HG03558 (cell line): Measurements from ENCODE around the gene ACSM3.
"Not testable (repeated sequence)": the region's sequence is repeated elsewhere in the genome, so short reads cannot be mapped to it uniquely, and the experiment has no call there.

Experiments used
- ATAC-seq: cut with Tn5 transposase; IDR thresholded peaks from one replicate; pipeline ENCODE4 v1.9.1; 2021; ENCODE audit warnings: moderate number of reproducible peaks; ENCODE audit not compliant: unreplicated experiment; ENCODE audit errors: extremely low read depth

ACSM3 gene

DNA sequence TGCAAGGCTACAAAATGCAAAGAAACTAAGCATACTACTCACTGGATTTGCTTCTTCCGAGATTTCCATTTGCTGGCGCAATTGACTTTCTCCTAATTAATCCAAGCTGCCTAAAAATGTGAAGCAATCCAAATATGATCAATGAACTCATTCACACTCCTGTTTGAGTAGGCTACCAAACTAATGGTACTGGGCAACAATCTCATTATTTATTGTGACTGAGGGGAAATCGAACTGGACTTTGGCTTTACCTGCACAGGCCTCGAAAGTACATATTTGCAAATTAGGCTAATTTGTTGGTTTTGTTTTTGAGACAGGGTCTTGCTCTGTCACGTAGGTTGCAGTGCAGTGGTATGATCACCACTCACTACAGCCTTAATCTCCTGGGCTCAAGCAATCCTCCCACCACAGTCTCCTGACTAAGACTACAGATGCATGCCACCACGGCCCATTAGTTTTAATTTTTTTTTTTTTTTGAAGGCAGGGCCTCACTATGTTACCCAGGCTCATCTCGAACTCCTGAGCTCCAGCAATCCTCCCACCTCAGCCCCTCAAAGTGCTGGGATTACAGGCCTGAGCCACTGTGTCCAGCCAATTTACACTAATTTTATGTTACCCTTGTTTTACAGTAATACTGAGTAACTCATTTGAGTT is 39.9 kb downstream of the ACSM3 start:
- ATAC-seq: no peak

DNA sequence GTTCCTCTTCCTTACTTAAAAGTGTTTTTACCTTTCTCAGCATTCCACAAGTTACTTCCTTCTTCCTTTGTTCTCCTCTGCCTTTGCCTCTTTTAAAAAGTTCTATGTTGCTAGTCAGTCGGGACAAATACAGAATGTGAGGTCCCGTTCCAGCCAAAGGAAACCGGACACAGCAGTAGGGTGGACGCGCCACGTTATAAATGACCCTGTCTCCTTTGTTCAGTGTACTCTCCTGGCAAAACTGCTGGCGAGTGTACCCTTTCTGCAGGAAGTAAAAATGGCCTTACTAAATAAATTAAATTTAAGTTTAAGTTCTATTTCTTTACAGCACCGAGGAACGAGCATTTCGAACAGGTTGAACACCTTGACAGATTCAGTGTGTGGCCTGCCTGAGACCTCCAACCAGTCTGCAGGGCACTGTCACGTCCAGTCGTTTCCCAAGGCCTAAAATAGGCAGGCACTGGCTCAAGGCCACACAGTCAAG is 41.9 kb downstream of the ACSM3 start:
- not testable (repeated sequence) for ATAC-seq

DNA sequence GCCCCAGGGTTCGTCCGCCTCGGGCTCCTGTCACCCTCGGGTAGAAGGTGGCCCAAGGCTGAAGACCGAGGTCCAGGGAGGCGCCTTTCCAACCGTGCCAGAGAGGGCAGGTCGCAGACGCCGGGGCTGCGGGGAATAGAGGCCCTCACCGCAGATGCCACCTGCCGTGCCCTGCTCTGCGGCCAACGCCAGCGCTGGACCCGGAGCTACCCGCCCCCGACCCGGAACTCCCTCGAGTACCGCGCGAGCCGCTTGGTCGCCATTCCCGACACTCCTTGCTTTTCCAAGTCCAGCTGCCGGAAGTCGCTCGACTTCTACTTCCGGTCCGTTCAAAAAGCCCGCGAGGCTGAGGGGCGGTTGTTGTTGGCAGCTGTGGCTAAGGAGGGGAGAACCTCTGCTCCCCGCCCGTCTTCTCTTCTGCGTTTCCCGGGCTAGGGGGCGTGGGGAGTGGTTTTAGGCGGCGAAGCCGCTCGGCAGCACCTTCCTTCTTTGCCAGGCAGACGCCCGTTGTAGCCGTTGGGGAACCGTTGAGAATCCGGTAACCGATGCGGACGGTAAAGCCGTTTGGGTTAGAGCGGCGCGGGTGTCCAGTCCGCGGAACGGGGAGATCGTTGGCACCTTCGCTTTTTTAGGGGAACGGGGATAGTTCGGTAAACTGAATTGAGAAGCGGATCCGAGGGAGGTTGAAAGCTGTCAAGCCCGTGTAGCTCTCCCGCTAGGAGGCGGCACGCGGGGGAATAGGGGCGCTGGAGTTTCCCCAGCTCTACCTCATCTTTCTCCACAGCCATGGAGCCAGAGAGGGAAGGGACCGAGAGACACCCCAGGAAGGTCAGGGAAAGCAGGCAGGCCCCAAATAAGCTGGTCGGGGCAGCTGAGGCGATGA is 42.6 kb downstream of the ACSM3 start, which contains the start of the genes ERI2 and REXO5:
Gene ERI2, minus strand, starts transcription at position 305 of the 883 bp plus-strand sequence. Its CDS starts 42 bp downstream, at position 263.
Gene REXO5, plus strand, starts transcription at position 360 of the 883 bp plus-strand sequence. Its CDS starts 427 bp downstream, at position 787.
- peak; percentile 53 for ATAC-seq

DNA sequence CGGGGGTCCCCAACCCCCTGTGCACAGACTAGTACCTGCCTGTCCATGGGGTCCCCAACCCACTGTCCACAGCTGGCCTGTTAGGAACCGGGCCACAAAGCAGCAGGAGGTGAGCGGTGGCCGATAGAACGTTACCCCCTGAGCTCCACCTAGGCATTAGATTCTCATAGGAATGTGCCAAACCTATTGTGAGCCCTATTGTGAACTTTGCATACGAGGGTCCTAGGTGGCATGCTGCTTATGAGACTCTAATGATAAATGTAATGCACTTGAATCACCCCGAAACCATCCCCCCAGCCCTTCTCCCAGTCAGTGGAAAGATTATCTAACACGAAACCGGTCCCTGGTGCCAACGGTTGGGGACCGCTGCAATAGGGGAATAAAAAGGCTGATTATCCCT is 44.0 kb downstream of the ACSM3 start:
- no peak for ATAC-seq

DNA sequence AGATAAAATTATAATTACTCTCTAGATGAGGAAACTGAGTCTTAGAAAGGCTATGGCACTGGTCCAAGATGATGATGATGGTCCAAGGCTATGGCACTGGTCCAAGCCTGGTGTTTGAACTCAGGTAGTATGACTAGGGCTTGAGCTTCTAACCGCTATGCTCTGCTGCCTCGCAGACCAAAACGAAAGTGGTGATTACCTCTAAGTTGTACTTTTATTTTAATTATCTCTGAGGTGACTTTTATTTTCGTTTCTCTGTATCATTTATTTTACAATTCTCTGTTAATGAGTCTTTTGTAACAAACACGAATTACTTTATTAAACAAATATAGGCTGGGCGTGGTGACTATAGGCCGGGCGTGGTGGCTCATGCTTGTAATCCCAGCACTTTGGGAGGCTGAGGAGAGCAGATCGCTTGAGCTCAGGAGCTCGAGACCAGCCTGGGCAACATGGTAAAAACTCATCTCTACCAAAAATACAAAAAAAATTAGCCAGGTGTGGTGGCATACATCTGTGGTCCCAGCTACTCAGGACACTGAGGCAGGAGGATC is 48.1 kb downstream of the ACSM3 start:
- no peak for ATAC-seq

DNA sequence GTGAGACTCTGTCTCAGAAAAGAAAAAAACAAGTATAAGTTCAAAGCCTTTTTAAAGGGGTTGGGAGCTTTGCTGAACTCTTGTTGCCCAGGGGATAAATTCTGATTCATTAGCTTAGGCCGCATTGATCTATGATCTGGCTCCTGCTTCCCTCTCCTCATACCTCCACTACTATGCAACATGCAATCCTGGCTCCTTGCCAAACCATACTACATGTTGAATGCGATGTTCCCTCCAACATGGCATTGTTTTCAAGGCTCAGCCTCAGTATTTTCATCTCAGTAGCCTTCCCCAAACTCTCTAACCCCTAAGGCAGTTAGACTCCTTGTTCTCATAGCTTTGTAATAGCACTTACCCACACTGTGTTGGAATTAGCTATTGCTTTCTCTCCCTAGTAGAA is 48.7 kb downstream of the ACSM3 start:
- ATAC-seq: no peak

DNA sequence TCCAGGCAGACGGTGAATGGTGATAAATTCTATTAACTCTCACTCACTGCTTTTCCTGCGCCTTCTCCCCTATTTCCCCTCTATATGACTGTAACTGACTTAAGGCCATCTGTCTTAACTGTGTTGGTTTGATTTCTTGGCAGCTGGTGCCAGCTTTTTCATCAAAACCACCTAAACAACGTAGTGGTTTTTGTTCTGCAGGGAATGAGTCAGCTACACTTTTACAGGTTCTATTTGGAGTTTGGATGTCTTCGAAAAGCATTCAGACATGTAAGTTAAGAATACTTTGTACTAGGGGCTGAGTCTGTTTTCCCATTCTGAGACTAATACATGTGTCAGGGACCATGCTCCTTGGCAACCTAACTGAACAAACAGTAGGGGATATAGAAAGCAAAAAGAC is 51.0 kb downstream of the ACSM3 start:
- no peak for ATAC-seq

DNA sequence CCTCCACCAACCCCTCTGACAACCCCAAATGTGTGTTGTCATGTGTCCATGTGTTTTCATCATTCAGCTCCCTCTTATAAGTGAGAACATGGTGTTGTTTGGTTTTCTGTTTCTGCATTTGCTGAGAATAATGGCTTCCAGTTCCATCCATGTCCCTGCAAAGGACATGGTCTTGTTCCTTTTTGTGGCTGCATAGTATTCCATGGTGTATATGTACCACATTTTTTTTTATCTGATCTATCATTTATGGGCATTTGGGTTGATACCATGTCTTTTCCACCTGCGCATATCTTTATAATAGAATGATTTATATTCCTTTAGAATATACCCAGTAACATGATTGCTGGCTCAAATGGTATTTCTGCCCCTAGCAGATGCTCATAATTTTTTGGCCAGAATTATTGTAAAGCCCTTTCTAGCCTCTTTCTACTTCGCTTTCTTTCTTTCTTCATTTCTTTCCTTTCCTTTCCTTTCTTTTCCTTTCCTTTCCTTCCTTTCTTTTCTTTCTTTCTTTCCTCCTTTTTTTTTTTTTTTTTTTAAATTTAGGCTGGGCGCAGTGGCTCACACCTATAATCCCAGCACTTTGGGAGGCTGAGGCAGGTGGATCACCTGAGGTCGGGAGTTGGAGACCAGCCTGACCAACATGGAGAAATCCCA is 55.2 kb downstream of the ACSM3 start:
- no peak for ATAC-seq

DNA sequence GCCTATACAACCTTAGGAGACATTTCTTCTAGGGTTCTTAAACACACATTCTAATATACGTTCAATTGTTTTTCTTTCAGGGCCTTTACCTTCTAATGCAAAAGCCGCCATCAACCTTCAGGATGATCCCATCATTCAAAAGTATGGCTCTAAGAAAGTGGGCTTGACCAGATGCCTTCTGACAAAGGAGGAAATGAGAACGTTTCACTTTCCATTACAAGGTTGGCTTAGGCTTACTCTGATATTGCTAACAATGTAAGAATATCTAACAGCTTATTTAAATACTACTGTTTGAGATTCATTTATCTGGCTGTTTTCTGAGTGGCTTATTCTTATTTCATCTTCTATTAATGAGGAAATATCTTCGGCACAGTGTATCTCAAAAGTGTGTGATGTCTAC is 57.9 kb downstream of the ACSM3 start:
- ATAC-seq: no peak

DNA sequence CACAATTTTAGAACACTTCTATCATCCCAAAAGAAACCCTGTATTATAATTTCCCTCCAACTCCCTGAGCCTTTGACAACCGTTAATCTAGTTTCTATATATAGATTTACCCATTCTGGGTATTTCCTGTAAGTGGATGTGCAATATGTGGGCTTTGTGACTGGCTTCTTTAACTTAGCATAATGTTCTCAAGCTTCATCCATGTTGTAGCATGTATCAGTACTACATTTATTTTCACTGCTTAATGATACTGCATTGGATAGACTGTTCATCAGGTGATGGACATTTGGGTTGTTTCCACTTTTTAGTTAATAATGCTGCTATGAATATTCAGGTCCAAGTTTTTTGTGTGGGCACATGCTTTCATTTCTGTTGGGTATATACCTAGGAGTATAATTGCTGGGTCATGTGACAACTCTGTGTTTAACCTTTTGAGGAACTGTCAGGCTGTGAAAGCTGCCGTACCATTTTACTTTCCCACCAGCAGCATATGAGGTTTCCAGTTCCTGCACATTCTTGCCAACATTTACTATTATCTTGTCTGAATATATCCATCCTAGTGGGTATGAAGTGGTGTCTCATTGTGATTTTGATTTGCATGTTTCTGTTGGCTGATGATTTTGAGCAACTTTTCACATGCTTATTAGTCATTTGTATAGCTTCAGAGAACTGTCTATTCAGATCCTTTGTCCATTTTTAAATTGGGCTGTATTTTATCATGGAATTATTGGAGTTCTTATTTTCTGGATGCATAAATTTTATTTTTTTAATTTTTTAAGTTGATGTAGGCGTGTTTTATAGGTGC is 58.9 kb downstream of the ACSM3 start:
- no peak for ATAC-seq

DNA sequence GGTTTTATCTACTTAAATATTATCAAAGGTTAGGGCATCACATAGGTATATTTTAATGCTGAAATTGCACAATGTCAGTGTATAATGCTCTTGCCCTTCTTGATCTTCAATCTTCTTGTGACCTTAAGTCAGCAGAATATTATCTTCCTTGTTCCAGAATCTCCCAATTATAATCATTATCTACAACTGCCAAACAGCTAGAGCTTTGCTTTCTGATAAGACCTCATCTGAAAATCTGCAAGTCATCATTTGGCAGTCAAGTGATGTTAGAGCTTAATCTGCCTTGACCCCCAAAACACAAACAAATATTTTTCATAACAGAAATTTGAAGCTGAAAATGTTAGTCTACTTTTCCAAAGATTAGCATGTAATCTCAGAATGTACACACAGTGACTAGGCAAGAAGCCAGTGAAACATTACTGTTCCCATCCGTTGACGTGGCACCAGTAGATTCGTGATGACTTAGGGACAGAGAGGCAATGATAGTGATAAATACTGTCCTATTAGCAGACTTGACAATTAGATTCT is 62.3 kb downstream of the ACSM3 start:
- no peak for ATAC-seq

DNA sequence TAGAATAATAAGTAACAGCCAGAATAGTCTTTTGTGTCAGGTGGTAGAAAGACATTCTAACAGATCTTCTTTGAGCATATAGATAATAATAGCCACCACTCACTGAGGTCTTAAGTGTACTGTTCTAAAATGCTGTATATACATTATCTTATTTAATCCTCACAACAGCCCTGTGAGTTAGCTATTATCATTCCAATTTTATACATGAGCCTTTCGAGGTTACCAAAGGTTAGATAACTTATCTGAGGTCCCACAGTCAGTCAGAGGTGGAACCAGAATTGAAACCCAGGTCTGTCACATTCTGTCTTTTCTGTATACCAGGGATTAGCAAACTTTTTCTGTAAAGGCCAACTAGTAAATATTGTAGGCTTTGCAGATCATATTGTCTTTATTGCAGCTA is 65.7 kb downstream of the ACSM3 start:
- ATAC-seq: no peak

DNA sequence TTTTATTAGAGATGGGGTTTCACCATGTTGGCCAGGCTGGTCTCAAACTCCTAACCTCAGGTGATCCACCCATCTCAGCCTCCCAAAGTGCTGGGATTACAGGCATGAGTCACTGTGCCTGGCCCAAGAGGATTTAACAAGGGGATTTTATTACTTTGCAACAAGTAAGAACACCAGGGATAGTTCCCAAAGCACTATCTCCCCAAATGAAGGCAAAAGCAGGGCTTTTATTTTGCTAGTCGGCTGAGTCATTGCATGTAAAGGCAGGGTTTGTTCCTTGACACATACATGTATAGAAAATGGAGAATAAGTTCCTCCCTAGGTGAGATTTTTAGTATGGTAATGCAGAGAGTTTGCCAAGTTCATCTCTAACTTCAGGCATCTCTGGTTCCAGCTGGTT is 66.6 kb downstream of the ACSM3 start:
- ATAC-seq: no peak

DNA sequence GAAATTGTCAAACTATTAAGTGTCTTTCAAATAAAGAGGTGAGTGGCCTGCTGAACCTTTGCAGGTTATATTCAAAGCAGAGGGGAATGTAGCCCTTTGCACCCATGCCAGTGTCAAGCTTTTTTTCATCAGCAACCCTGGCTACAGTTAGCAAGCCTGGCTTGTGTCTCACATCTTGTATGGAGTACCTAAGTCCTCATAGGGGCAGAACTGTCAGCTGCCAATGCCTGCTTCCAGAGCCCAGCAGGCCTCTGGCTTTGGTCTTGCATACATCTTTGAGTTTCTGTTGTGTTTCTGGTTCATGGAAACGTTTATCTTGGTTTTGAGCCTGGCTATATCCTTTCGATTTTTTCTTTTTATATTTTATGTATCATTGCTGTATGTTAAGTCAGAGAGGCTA is 69.3 kb downstream of the ACSM3 start:
- ATAC-seq: no peak

DNA sequence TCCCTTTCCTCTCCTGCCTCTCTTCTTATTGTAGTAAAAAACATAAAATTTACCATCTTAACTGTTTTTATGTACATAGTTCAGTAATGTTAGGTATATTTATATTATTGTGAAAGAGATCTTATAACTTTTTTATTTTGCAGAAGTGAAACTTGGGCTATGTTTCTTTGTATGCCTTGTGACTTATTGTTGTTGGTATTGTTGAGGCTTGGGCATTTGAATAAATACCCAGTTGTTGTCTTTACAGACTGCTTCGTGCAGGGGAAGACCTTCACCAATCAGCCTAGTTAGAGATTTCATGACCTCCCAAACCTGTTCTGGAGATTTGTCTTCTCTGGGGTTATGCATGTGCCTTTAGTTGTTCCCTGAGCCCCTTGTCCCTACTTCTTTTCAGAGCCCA is 74.4 kb downstream of the ACSM3 start:
- ATAC-seq: no peak

DNA sequence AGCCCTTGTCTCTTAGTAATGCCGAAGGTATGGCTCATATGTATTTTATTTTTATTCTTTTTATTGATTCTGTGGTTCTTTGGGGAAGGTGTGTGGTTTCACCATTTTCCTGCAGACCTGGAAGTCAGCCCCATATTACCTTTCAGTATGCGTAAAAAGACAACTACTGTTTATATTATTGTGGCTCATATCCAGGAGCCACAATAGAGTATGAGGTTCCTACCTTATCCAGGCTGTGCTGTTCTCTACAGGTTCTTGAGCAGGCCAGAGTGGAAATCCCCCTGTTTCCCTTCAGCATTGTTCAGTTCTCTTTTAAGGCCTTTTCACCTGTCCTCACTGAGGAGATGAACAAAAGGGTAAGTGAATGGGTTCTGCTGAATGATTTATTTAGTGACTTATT is 75.7 kb downstream of the ACSM3 start:
- no peak for ATAC-seq

DNA sequence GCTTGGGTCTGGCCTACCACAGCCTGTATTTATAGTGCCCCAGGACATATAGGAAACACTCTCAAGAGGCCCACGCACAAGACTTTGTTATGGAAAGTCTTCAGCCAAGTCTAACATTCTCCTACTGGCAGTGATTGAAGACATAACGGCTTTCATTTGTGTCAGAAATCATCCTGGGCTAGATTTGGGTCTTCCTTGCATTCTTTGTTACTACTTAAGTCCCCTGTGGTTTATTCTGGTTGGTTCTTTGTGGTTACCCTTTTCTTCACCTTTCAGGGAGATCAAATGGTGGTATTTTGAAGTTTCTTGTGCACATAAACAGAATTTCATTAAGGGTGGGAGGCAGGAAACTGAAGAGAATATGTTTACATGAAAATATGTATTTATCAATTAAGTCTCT is 80.2 kb downstream of the ACSM3 start:
- ATAC-seq: no peak

DNA sequence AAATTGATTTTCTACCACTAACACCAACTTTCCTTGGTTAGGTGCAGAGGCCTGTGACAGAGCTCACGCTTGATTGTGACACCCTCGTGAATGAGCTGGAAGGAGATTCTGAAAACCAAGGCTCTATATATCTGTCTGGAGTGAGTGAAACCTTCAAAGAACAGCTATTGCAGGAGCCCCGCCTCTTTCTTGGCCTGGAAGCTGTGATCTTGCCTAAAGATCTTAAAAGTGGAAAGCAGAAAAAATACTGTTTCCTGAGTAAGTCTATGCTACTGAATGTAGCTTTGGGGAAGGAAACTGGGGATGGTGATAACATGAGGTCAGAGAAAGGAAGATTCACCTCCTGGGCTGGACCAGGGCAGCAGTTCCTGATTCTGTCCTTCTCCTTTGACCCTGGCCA is 80.8 kb downstream of the ACSM3 start:
- ATAC-seq: no peak

DNA sequence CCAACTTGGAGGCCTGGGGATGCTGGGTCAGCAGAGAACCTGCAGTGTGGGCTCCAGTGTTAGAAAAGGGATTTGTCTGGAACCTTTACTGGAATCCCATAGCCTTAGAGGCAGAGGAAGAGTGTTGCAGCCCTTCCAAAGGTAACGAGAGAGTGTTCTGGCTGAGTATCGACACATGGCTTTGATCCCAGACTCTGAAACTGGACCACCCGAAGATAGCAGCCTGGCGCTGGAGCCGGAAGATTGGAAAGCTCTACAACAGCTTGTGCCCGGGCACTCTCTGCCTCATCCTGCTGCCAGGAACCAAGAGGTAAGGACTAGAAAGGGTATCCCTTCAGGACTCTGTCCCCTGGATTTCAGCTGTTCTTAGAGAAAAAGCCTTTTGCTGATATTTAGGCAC is 82.2 kb downstream of the ACSM3 start:
- ATAC-seq: no peak

DNA sequence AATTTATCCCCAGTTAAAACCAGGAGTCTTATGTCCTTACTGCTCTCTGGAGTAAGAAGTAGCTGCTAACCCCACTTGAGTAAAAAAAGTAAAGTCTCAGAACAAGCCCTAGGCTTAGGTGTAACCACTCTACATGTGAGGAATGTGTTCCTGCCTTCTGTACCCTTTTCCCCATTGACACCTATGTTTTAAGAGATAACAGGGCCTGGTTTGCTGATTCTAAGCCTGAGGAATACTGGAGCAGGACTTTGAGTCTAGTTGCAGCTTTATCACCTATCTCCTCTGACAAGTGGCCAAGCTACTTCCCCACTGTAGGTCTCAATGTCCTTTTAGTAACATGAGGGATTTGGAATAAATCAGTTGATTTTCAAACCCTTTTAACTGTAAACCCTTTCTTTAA is 82.7 kb downstream of the ACSM3 start:
- no peak for ATAC-seq
